ENCODE measurements around the gene UQCC2.

DNA sequence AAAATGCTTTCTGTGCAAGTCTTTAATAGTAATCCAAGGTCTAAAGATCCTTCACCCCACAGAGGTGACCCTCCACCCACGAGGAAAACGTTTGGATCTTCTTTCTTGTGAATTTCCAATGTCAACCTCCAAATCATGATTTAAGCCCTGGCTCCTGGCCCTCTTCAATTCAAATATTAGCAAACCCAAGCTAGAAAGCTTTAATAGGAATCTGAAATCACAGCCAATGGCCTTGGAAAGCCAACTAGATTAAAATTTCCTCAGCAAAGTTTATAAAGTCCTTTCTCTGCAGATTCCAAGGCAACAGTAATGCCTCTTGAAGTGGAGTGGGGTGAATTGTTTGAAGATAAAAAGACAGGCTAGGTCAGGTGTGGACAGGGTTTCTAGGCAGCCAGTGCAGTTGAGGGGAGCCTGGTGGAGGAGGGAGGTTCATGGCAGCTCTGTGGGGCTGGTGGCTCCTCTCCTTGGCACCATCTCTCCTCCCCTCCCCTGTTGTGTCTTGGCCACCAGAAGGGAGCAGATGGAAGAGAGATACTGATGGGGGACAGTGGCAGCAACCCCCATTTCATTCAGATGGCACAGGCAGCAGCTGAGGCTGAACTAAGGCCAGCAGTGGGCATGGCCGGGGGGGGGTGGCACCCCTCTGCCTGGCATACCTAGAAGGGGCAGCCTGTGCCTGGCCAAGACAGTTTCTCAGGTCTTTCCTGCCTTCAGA is 12.0 kb upstream of the UQCC2 start:
- TF ChIP-seq EZH2 (IDR thresholded peaks at IDR 0.05; ENCODE audit: low read depth): no peak
- TF ChIP-seq, protein P1, sequence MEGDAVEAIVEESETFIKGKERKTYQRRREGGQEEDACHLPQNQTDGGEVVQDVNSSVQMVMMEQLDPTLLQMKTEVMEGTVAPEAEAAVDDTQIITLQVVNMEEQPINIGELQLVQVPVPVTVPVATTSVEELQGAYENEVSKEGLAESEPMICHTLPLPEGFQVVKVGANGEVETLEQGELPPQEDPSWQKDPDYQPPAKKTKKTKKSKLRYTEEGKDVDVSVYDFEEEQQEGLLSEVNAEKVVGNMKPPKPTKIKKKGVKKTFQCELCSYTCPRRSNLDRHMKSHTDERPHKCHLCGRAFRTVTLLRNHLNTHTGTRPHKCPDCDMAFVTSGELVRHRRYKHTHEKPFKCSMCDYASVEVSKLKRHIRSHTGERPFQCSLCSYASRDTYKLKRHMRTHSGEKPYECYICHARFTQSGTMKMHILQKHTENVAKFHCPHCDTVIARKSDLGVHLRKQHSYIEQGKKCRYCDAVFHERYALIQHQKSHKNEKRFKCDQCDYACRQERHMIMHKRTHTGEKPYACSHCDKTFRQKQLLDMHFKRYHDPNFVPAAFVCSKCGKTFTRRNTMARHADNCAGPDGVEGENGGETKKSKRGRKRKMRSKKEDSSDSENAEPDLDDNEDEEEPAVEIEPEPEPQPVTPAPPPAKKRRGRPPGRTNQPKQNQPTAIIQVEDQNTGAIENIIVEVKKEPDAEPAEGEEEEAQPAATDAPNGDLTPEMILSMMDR (conservative IDR thresholded peaks at IDR 0.05): no peak

Data from PC-9 (cell line).